Muscle of arm (tissue), 12 donors: ENCODE data around the gene MSLN. TPM values are rescaled to one million over a fixed set of nuclear protein-coding genes. Genes with fewer than 3 reads are reported as not detected.

Experiments used
- DNase-seq: peaks from one replicate; pipeline ENCODE4 v3.0.0-alpha.2; 2013
- polyA plus RNA-seq, 12 donors: library from polyadenylated mRNA; unstranded; fragments of 120-200 nt; gene quantifications; one replicate each; pipeline ENCODE4 v1.2.1, GENCODE V29; 2013; ENCODE audit not compliant: insufficient read length in 12 of 12

MSLN gene
- polyA plus RNA-seq, 12 donors, result 0.22 to 15.6 (median 0.91) TPM; not detected in 2

- no peak for DNase-seq
These were observed 42.6 kb downstream of the MSLN start for GRCh38 chr16:802914-803753.

- no peak for DNase-seq
These were observed 43.2 kb downstream of the MSLN start for GRCh38 chr16:803754-804080.

GRCh38 chr16:804193-805048 is 43.9 kb downstream of the MSLN start:
- DNase-seq, result no peak

GRCh38 chr16:805474-805873 is 44.9 kb downstream of the MSLN start:
- DNase-seq, result no peak

GRCh38 chr16:807347-808084 is 47.0 kb downstream of the MSLN start:
- peak; percentile 92 for DNase-seq

GRCh38 chr16:808085-808386 is 47.5 kb downstream of the MSLN start:
- DNase-seq, result no peak

GRCh38 chr16:813204-813915 is 52.8 kb downstream of the MSLN start:
- DNase-seq, result peak; percentile 36

GRCh38 chr16:813916-814412 is 53.4 kb downstream of the MSLN start:
- no peak for DNase-seq

- DNase-seq, result no peak
These were observed 54.4 kb downstream of the MSLN start for GRCh38 chr16:814974-815373.

GRCh38 chr16:815861-816260 is 55.3 kb downstream of the MSLN start:
- DNase-seq, result no peak

GRCh38 chr16:817001-817906 is 56.7 kb downstream of the MSLN start:
- DNase-seq, result no peak

GRCh38 chr16:818132-818531 is 57.6 kb downstream of the MSLN start:
- DNase-seq, result no peak

Other genes starting within 250 kb of the MSLN start
- gene CAPN15, start 233.0 kb upstream of the MSLN start, polyA plus RNA-seq, result 10 to 100 TPM in 11 of 12 donors, not detected in 1; 17.3 to 42.3 (median 23.1) TPM
- under 1 TPM in 6 of 12 donors, not detected in 6; 0.08 to 0.24 (median 0.13) TPM for gene PRR35, start 200.3 kb upstream of the MSLN start, polyA plus RNA-seq
- gene NHLRC4, start 193.7 kb upstream of the MSLN start, polyA plus RNA-seq, result 1 to 10 TPM in 3 of 12 donors, under 1 TPM in 7, not detected in 2; 0.62 to 1.3 (median 0.89) TPM
- gene PIGQ, start 190.8 kb upstream of the MSLN start, polyA plus RNA-seq, result 10 to 100 TPM in 11 of 12 donors, not detected in 1; 12.9 to 36.0 (median 17.9) TPM
- gene RAB40C, start 170.7 kb upstream of the MSLN start, polyA plus RNA-seq, result 10 to 100 TPM in 7 of 12 donors, 1 to 10 TPM in 4, not detected in 1; 8.8 to 25.9 (median 10.6) TPM
- gene WFIKKN1, start 129.7 kb upstream of the MSLN start, polyA plus RNA-seq, result 1 to 10 TPM in 1 of 12 donors, under 1 TPM in 9, not detected in 2; 0.14 to 2.1 (median 0.39) TPM
- gene METTL26, start 124.4 kb upstream of the MSLN start, polyA plus RNA-seq, result 10 to 100 TPM in 11 of 12 donors, not detected in 1; 28.9 to 48.1 (median 35.5) TPM
- 10 to 100 TPM in 4 of 12 donors, 1 to 10 TPM in 7, not detected in 1; 6.6 to 35.0 (median 9.4) TPM for gene MCRIP2, start 118.9 kb upstream of the MSLN start, polyA plus RNA-seq
- 10 to 100 TPM in 11 of 12 donors, not detected in 1; 11.6 to 41.2 (median 15.9) TPM for gene WDR90, start 111.4 kb upstream of the MSLN start, polyA plus RNA-seq
- 10 to 100 TPM in 11 of 12 donors, not detected in 1; 38.6 to 95.9 (median 45.4) TPM for gene RHOT2, start 92.6 kb upstream of the MSLN start, polyA plus RNA-seq
- 1 to 10 TPM in 8 of 12 donors, under 1 TPM in 2, not detected in 2; 0.69 to 2.6 (median 1.2) TPM for gene RHBDL1, start 85.1 kb upstream of the MSLN start, polyA plus RNA-seq
- 100 to 1,000 TPM in 2 of 12 donors, 10 to 100 TPM in 9, not detected in 1; 61.0 to 138 (median 85.7) TPM for gene STUB1, start 80.3 kb upstream of the MSLN start, polyA plus RNA-seq
- 10 to 100 TPM in 11 of 12 donors, not detected in 1; 20.3 to 59.8 (median 28.4) TPM for gene JMJD8, start 76.4 kb upstream of the MSLN start, polyA plus RNA-seq
- 1 to 10 TPM in 11 of 12 donors, not detected in 1; 5.0 to 9.0 (median 6.0) TPM for gene WDR24, start 70.3 kb upstream of the MSLN start, polyA plus RNA-seq
- 1 to 10 TPM in 3 of 12 donors, under 1 TPM in 7, not detected in 2; 0.24 to 1.2 (median 0.52) TPM for gene FBXL16, start 54.9 kb upstream of the MSLN start, polyA plus RNA-seq
- 10 to 100 TPM in 11 of 12 donors, not detected in 1; 15.2 to 43.8 (median 19.1) TPM for gene METRN, start 45.6 kb upstream of the MSLN start, polyA plus RNA-seq
- 10 to 100 TPM in 5 of 12 donors, 1 to 10 TPM in 6, not detected in 1; 4.9 to 25.5 (median 9.9) TPM for gene ANTKMT, start 39.6 kb upstream of the MSLN start, polyA plus RNA-seq
- 1 to 10 TPM in 3 of 12 donors, under 1 TPM in 7, not detected in 2; 0.58 to 1.5 (median 0.86) TPM for gene CCDC78, start 34.3 kb upstream of the MSLN start, polyA plus RNA-seq
- 1 to 10 TPM in 9 of 12 donors, under 1 TPM in 1, not detected in 2; 0.99 to 2.9 (median 2.1) TPM for gene HAGHL, start 33.6 kb upstream of the MSLN start, polyA plus RNA-seq
- 10 to 100 TPM in 10 of 12 donors, 1 to 10 TPM in 1, not detected in 1; 7.5 to 16.7 (median 15.7) TPM for gene CIAO3, start 19.7 kb upstream of the MSLN start, polyA plus RNA-seq
- gene RPUSD1, start 27.6 kb downstream of the MSLN start, polyA plus RNA-seq, result 10 to 100 TPM in 2 of 12 donors, 1 to 10 TPM in 9, not detected in 1; 6.6 to 12.7 (median 8.6) TPM
- gene CHTF18, start 27.9 kb downstream of the MSLN start, polyA plus RNA-seq, result 10 to 100 TPM in 10 of 12 donors, 1 to 10 TPM in 1, not detected in 1; 9.4 to 56.5 (median 13.5) TPM
- gene GNG13, start 40.0 kb downstream of the MSLN start, polyA plus RNA-seq, result under 1 TPM in 1 of 12 donors, not detected in 11; 0.34 TPM
- 10 to 100 TPM in 7 of 12 donors, 1 to 10 TPM in 4, not detected in 1; 8.5 to 16.9 (median 11.0) TPM for gene LMF1, start 210.2 kb downstream of the MSLN start, polyA plus RNA-seq
- 10 to 100 TPM in 11 of 12 donors, not detected in 1; 17.1 to 40.3 (median 30.6) TPM for gene SOX8, start 221.0 kb downstream of the MSLN start, polyA plus RNA-seq